ENCODE data around the gene MAP1LC3B2.

The MAP1LC3B2 gene

DNA sequence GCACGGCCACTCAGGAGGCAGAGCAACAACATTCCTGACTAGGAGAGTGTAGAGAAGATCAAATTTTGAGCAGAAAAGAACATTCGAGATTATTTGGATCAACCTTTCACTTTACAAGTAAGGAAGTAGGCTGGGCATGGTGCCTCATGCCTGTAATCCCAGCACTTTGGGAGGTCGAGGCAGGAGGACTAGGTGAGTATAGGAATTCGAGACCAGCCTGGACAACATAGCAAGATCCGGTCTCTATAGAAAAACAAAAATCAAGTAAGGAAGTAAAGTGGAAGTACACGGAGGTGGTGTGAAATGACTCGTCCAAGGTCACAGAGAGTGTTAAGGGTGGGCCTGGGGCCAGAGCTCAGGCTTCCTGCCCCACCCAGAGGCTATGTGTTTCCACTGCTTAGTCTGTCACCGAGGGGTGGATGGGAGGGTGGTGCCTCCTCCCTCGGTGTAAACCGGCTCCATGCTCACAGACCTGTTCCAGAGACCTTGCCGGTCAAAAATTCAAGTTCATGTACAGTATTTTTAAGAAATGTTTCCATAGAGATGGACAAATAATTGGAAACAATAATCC lies 51.9 kb downstream of the MAP1LC3B2 start:
- in situ Hi-C loops (cut with MboI; ENCODE audit: low sequenced_read_pairs) = no loop called here

DNA sequence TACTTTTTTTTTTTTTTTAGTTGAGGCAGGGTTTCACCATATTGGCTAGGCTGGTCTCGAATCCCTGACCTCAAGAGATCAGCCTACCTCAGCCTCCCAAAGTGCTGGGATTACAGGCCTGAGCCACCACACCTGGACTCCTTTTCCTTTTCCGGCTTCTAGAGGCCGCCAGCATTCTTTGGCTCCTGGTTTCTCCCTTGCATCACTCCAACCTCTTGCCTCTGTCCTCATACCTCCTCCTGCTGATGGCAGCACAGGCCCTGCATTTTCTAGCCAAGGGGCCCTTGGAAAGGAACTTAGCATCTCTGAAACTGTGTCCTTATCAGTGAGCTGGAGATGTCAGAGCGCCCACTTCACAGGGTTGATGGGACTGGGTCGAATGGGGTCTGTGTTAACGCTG lies 53.3 kb downstream of the MAP1LC3B2 start:
- in situ Hi-C loops (cut with MboI; ENCODE audit: low sequenced_read_pairs) = no loop called here

DNA sequence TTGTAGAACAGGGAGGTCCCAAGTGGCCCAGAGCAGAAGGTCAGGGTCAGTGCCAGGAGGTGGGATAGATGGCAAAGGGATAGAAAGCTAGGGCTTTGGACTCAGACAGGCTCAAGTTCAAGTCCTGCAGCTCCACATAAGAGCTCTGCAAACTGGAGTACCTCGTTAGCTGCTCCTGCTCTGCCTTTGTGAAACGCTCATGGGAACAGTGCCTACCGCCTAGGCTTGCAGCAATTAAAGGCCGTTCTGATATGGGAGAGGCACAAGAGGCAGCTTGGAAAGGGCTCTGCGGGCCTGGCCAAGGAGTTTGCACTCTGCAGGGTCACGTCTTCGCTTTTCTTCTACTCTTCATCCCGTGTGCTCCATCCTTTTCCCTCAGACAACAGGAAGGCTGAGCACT lies 54.1 kb downstream of the MAP1LC3B2 start:
- in situ Hi-C loops (cut with MboI; ENCODE audit: low sequenced_read_pairs) = no loop called here

DNA sequence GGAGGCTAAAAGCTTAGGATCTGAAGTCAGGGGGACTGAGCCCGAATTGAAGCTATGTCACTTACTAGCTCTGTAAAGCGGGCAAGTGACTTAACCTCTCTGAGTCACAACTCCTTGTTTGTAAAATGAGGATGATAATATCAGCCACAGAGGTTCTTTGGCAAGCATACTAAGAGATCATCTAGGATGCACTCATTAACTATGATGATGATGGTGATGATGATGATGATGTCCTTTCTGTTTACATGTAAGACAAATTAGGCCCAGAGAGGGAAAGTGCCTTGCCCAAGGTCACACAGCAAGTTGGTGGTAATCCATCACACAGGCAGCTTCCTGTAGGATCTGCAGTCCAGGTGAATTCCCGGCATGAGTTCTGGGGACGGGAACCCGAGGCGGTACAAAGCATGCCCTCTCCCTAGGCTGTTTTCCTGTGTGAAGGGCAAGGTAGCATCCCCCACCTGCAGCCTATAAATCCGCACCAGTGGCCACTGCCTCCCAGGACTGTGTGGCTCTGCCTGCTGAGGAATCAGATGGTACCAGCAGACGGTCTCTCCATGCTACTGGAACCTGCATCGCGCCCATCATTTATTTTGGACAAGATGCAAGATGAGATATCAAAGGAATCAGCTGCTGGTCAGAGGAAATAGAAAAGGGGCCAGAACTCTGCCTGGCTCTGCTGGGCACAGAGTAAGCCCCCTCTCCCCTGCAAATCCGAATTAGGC lies 55.2 kb downstream of the MAP1LC3B2 start:
- in situ Hi-C loops (cut with MboI; ENCODE audit: low sequenced_read_pairs) = no loop called here

DNA sequence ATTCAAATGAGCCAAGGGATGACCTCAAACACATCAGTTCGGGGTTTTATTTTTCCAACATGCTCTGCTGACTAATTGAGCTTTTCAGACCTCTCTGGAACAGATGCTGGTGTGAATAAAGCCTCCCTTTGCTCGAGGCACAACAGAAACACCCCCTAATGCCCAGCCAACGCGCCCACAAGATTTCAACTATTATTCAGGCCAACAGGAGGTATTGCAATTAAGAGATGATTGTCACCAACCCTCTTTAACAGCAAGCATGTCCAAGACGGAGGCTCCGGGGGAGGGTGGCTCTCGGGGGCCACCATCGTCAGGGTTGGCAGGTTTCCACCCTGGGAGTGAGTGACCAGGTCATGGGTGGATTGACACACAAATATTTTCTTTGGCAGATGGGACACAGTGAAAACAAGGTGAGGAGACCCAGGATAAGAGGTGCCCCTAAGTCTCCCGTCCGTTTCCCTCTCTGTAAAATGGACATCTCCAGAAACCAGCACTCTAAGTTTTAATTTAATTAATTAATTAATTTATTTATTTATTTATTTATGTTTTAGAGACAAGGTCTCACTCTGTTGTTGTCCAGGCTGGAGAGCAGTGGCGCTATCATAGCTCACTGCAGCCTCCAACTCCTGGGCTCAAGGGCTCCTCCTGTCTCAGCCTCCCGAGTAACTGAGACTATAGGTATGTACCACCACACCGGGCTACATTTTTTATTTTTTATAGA lies 56.1 kb downstream of the MAP1LC3B2 start:
- in situ Hi-C loops (cut with MboI; ENCODE audit: low sequenced_read_pairs) = no loop called here

DNA sequence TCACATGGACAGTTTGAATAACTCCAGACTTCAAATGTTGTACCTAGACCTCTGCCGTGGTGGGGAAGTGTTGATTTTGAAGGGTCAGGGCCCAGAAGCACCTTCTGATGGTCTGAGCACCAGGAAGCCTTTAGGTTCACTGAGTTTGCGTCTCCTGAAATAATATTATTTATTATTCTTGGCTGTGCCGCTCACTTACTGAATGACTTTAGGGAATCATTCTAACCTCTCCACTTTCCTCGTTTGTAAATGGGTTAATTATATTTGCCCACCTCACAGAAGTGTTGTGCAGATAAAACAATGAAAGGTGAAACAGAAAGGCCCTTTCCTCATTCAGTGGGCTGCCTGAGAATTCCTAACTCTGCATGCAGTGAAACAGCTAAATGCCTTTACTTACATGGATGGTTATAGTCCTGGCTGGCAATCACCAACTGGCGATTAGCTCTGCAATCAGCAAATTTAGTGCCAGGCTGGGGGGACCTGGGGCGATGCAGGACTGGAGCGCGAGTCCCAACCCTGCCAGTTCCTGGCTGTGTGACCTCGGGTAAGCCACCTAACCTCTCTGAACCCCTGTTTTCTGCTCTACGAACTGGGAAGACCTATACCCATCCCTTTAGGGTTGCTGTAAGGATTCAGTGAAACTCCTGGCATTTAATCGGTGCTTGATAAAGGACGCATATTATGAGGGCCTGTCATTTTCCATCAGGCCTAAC lies 57.5 kb downstream of the MAP1LC3B2 start:
- in situ Hi-C loops (cut with MboI; ENCODE audit: low sequenced_read_pairs) = no loop called here

DNA sequence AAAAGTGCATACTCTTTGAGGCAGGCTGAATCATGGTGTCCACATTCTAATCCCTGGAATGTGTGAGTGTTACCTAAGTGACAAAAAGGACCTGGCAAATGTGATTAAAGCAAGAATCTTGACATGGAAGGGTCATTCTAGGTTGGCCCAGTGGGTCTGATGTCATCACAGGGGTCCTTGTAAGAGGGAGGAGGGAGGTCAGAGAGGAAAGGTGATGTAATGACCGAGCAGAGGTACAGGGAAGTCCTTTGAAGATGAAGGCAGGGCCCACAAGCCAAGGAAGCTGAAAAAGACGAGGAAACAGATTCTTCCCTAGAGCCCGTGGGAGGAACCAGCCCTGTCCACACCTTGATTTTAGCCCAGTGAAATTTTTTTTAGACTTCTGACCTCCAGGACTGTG lies 60.1 kb downstream of the MAP1LC3B2 start:
- in situ Hi-C loops (cut with MboI; ENCODE audit: low sequenced_read_pairs) = no loop called here

DNA sequence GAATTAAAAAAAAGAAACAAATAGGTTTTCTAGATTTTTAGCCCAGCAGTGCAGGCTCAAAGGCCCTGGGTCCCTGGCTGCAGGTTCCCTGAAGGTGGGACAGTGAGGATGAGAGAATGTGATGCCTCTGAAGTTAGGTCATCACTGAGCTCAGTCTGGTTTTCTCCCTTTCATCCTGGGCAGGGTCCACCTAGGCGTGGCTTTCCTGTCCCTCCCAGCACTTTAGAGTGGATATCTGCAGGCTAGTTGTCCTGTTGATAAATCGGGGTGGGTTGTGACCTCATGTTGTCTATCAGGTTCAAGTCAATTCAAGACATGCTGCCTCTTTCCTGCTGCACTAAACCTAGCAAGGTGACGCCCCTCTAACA lies 60.9 kb downstream of the MAP1LC3B2 start:
- in situ Hi-C loops (cut with MboI; ENCODE audit: low sequenced_read_pairs) = no loop called here

DNA sequence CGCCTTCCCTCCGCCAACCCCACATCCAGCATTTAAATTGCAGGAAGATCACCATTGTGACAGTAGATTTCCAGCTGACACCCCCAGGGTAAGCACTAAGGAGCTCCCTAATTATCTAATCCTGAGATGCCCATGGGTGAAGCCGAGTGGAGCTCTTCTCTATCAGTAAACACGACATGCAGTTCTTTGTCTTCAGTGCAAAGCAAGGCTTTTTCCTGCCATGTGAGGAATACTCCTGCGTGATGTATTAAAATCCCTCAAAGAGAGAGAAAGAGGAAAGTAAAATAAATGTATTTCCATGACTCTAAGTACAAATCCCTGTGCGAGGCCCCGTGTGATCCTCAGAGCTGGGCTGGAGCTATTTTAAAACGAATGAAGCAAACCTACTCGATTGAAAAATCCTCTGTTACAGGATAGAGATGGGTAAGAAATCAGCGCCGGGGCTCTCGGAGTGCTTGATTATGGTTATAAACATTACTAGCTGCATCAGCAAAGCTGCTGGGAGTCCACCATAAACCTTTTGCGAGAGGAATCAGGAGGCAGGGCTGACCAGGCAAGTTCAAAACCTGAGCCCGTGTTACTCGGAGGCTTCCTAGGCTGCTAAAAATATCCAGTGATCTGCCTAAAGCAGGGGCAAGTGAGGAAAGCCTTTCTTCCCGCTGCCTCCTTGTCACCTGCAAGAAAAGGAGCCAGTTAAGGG lies 61.5 kb downstream of the MAP1LC3B2 start:
- in situ Hi-C loops (cut with MboI; ENCODE audit: low sequenced_read_pairs) = no loop called here

DNA sequence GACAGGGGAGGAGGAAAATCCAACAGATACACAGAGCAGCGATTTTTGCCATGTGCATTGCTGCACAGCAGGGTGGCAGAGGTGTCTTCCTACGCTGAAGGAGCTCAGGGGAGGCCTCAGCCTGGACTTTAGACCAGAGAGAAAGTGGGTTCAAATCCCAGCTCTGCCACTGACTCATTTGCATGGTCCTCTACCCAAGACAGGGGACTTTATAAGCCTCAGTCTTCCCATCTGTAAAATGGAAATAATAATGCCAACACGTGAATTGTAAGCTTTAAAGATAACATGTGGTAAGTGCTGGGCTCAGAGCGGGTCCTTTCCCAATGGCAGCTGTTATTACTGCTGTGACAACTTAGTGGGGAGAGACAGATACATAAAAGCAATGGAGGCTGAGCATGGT lies 62.0 kb downstream of the MAP1LC3B2 start:
- in situ Hi-C loops (cut with MboI; ENCODE audit: low sequenced_read_pairs) = no loop called here

DNA sequence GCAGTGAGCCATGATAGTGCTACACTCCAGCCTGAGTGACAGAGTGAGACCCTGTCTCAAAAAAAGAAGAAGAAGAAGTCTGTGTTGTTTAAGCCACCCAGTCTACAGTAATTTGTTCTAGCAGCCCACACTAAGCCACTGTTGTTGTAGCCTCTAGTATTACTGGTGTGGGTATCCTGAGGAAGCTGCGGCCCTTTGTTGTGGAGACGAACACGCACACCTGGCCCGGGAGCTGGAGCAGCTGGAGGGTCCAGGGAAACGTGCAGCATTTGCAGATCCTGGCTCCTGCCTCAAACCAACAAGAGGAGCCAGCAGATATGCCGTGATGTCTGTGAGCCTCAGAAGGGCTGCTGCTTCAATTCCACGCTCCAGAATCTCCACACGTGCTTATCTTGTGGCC lies 65.3 kb downstream of the MAP1LC3B2 start:
- in situ Hi-C loops (cut with MboI; ENCODE audit: low sequenced_read_pairs) = no loop called here

DNA sequence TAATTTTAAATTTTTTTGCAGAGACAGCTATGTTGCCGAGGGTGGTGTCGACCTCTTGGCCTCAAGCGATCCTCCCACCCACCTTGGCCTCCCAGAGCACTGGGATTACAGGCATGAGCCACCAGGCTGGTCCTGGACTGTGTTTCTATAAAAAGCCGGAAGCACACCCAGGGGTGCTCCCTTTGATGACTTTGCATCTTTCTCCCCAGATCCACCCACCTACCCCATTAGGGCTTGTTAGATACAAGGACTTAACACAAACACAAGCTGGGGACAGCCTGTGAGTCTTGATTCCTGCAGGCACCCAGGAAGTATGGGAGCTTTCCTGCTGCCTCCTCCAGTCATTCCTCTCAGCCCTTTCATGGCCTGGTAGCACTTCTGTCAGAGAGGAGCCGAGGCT lies 67.0 kb downstream of the MAP1LC3B2 start:
- in situ Hi-C loops (cut with MboI; ENCODE audit: low sequenced_read_pairs) = no loop called here
